GM12873 (cell line): Measurements from ENCODE around the gene STK40.

Source experiments
- CTCF ChIP-seq: IDR thresholded peaks from 2 replicates; pipeline ENCODE4 v1.5.1; 2012; ENCODE audit warnings: low read depth, mild to moderate bottlenecking, moderate library complexity, low read length, control low read depth; ENCODE audit not compliant: insufficient read depth; ENCODE audit errors: missing control alignments

Gene STK40

GRCh38 chr1:36328713-36329112 lies 57.0 kb downstream of the STK40 start:
- TF ChIP-seq CTCF, result no peak

GRCh38 chr1:36328088-36328480 lies 57.6 kb downstream of the STK40 start:
- TF ChIP-seq CTCF, result peak; percentile 3

GRCh38 chr1:36327421-36328087 lies 58.2 kb downstream of the STK40 start:
- no peak for TF ChIP-seq CTCF

GRCh38 chr1:36326499-36326898 lies 59.2 kb downstream of the STK40 start:
- no peak for TF ChIP-seq CTCF

GRCh38 chr1:36324353-36324703 lies 61.4 kb downstream of the STK40 start:
- TF ChIP-seq CTCF, result no peak

- TF ChIP-seq CTCF, result no peak
Measured at GRCh38 chr1:36323636-36324352, 61.9 kb downstream of the STK40 start, which contains the start of gene EVA1B. Gene EVA1B (minus strand): TSS chr1:36323645. CDS start chr1:36323037, 608 bp downstream.

- TF ChIP-seq CTCF, result no peak
Measured at GRCh38 chr1:36322786-36323635, 62.7 kb downstream of the STK40 start.
